PC-9 (cell line): ENCODE results near the gene CCDC148.

Source experiments
- EZH2 ChIP-seq: fragments of 200-600 bp; sonication (generic); IDR thresholded peaks from 2 replicates; pipeline ENCODE4 v1.8.0; 2017; ENCODE audit warnings: antibody characterized with exemption, low read depth
- TF ChIP-seq, protein P1 (sequence below): fragments of 200-600 bp; sonication (generic); conservative IDR thresholded peaks from 2 replicates; pipeline ENCODE4 v1.6.1; 2017; ENCODE audit warnings: mixed run types, antibody characterized with exemption, mild to moderate bottlenecking, moderate library complexity

DNA sequence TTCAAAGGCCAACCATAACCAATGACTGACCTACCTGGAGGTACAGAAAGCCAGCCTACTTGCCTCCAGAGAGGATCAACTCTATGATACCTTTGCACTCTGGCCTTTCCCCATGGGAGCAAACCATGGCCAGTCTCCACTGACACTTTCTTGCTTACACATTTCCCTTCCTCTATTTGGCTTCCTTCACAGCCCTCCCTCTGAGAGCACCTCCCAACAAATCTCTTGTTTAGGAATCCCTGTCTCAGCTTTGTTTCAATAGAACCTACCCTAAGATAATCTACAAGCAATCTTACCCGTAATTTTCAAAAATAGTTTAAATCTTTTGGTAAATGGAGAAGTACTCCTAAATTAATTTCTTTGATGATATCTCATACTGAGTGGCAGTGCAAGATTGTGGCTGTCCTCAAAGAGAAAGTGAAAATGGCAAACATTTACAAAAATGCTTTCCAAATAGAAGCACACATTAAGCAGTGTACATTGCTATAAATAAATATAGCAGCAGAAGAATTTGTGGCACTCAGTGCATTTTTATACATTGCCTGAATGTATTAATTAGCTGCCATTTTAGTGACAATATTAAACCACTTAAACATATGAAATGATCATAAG is 140.6 kb downstream of the CCDC148 start:
- TF ChIP-seq, protein P1, sequence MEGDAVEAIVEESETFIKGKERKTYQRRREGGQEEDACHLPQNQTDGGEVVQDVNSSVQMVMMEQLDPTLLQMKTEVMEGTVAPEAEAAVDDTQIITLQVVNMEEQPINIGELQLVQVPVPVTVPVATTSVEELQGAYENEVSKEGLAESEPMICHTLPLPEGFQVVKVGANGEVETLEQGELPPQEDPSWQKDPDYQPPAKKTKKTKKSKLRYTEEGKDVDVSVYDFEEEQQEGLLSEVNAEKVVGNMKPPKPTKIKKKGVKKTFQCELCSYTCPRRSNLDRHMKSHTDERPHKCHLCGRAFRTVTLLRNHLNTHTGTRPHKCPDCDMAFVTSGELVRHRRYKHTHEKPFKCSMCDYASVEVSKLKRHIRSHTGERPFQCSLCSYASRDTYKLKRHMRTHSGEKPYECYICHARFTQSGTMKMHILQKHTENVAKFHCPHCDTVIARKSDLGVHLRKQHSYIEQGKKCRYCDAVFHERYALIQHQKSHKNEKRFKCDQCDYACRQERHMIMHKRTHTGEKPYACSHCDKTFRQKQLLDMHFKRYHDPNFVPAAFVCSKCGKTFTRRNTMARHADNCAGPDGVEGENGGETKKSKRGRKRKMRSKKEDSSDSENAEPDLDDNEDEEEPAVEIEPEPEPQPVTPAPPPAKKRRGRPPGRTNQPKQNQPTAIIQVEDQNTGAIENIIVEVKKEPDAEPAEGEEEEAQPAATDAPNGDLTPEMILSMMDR, result no peak
- TF ChIP-seq EZH2, result no peak
